ENCODE results near the gene DNAH14.

DNA sequence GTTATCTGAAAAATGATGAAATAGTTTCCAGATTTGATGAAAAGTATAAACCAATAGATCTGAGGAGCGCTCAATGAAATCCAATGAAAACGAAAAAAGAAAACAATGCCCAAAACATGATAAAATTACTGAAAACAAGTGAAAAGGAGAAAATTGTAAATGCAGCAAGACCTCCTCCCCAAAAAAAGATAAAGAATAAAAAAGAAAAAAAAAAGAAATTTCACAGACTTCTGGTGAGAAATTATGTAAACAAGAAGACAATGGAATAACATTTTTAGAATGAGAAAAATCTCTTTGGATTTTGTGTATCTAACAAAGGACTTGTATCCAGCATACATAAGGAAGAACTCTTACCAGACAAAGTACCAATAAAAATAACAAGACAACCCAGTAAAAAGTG, 134.2 kb downstream of the DNAH14 start:
- TF ChIP-seq, protein P1, sequence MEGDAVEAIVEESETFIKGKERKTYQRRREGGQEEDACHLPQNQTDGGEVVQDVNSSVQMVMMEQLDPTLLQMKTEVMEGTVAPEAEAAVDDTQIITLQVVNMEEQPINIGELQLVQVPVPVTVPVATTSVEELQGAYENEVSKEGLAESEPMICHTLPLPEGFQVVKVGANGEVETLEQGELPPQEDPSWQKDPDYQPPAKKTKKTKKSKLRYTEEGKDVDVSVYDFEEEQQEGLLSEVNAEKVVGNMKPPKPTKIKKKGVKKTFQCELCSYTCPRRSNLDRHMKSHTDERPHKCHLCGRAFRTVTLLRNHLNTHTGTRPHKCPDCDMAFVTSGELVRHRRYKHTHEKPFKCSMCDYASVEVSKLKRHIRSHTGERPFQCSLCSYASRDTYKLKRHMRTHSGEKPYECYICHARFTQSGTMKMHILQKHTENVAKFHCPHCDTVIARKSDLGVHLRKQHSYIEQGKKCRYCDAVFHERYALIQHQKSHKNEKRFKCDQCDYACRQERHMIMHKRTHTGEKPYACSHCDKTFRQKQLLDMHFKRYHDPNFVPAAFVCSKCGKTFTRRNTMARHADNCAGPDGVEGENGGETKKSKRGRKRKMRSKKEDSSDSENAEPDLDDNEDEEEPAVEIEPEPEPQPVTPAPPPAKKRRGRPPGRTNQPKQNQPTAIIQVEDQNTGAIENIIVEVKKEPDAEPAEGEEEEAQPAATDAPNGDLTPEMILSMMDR (conservative IDR thresholded peaks at IDR 0.05; ENCODE audit: low read depth, low read length): no peak
- TF ChIP-seq POLR2A (IDR thresholded peaks at IDR 0.05; ENCODE audit: low read depth, low read length) (no peak), MAZ (IDR thresholded peaks at IDR 0.05; ENCODE audit: borderline replicate concordance, low read depth, low read length) (no peak), MAFK (IDR thresholded peaks at IDR 0.05; ENCODE audit: low read depth, low read length) (no peak), CHD1 (IDR thresholded peaks at IDR 0.05; ENCODE audit: low read depth, low read length) (no peak), RAD21 (IDR thresholded peaks at IDR 0.05; ENCODE audit: low read length) (no peak), MXI1 (IDR thresholded peaks at IDR 0.05; ENCODE audit: borderline replicate concordance, low read depth, low read length) (no peak), NFE2L2 (IDR thresholded peaks at IDR 0.05; ENCODE audit: low read depth, low read length) (no peak), FOS (IDR thresholded peaks at IDR 0.05; ENCODE audit: low read depth, low read length) (no peak)

All from IMR-90 (cell line).